Smooth muscle cell (in vitro differentiated cells): ENCODE data around the gene RRP1. TPM values are rescaled to one million over a fixed set of nuclear protein-coding genes. Genes with fewer than 3 reads are reported as not detected.

Experiments used
- DNase-seq: peaks from one replicate; lab custom pipeline; 2025; ENCODE audit not compliant: unreplicated experiment; lab: John Stamatoyannopoulos, UW
- H2AFZ ChIP-seq: fragments of 200-600 bp; sonication (generic); 2 replicates; pipeline ENCODE4 v1.6.0; 2016; ENCODE audit warnings: antibody characterized with exemption, low read depth, mild to moderate bottlenecking
- H3F3A ChIP-seq: fragments of 200-600 bp; sonication (generic); 2 replicates; pipeline ENCODE4 v1.6.0; 2017; ENCODE audit warnings: antibody characterized with exemption, low read depth
- H3K27ac ChIP-seq: fragments of 200-600 bp; sonication (generic); 2 replicates; pipeline ENCODE4 v1.5.1; 2016; ENCODE audit warnings: low read depth, mild to moderate bottlenecking
- H3K27me3 ChIP-seq: fragments of 200-600 bp; sonication (generic); 2 replicates; pipeline ENCODE4 v1.6.1; 2016; ENCODE audit warnings: low read depth, mild to moderate bottlenecking
- H3K36me3 ChIP-seq: fragments of 200-600 bp; sonication (generic); 2 replicates; pipeline ENCODE4 v1.5.1; 2016; ENCODE audit warnings: low read depth
- H3K4me1 ChIP-seq: fragments of 200-600 bp; sonication (generic); 2 replicates; pipeline ENCODE4 v1.5.1; 2016; ENCODE audit warnings: low read depth
- H3K4me2 ChIP-seq: fragments of 200-600 bp; sonication (generic); 2 replicates; pipeline ENCODE4 v1.6.0; 2016; ENCODE audit warnings: mild to moderate bottlenecking
- H3K4me3 ChIP-seq: fragments of 200-600 bp; sonication (generic); 2 replicates; pipeline ENCODE4 v1.5.1; 2016; ENCODE audit warnings: mild to moderate bottlenecking
- H3K79me2 ChIP-seq: fragments of 200-600 bp; sonication (generic); 2 replicates; pipeline ENCODE4 v1.6.0; 2016; ENCODE audit warnings: low read depth, mild to moderate bottlenecking
- H3K9ac ChIP-seq: fragments of 200-600 bp; sonication (generic); 2 replicates; pipeline ENCODE4 v1.6.0; 2016; ENCODE audit warnings: low read depth
- H3K9me3 ChIP-seq: fragments of 200-600 bp; sonication (generic); replicated peaks from 2 replicates; pipeline ENCODE4 v1.5.1; 2016; ENCODE audit warnings: low read depth
- H4K20me1 ChIP-seq: fragments of 200-600 bp; sonication (generic); 2 replicates; pipeline ENCODE4 v1.6.0; 2016; ENCODE audit warnings: low read depth
- CTCF ChIP-seq: fragments of 200-600 bp; sonication (generic); IDR thresholded peaks from 2 replicates; pipeline ENCODE4 v1.5.1; 2017; ENCODE audit warnings: borderline replicate concordance, mild to moderate bottlenecking, antibody characterized with exemption; ENCODE audit not compliant: insufficient read depth, poor library complexity, severe bottlenecking
- WGBS: methylation state at CpG from one replicate; pipeline ENCODE4 v1.1.7; 2016; ENCODE audit warnings: low lambda C conversion rate; 5-methylcytosine and 5-hydroxymethylcytosine counted together
- polyA plus RNA-seq: library from polyadenylated mRNA; unstranded; fragments of >200 nt; fragmentation: Nextera tagmentation; extraction: Ambion mirVana; gene quantifications from 2 replicates; pipeline ENCODE4 v1.2.1, GENCODE V29; 2016
- total RNA-seq: library from RNA; depleted of rRNA; stranded (reverse); fragments of >200 nt; gene quantifications from 2 replicates; pipeline ENCODE4 v1.2.3, GENCODE V29; 2014

Gene RRP1
- total and polyA plus RNA-seq, 2 experiments from 2014 or later, result 11.3 to 17.5 TPM

- no peak overlapping the region for H3K9ac ChIP-seq
- no peaks in the 10 kb centered on the region for H3F3A ChIP-seq
- H3K79me2 ChIP-seq, result no peaks in the 10 kb centered on the region
- H3K27ac ChIP-seq, result no peak overlapping the region
- H3K4me1 ChIP-seq, result no peaks in the 10 kb centered on the region
- H3K36me3 ChIP-seq, result no peaks in the 10 kb centered on the region
- no peaks in the 10 kb centered on the region for H3K9me3 ChIP-seq
- WGBS, result 95% methylated on average over 14 of the region's 14 CpGs
- no peak overlapping the region for H3K4me3 ChIP-seq
- DNase-seq, result no peak
- no peak for TF ChIP-seq CTCF
- H3K4me2 ChIP-seq, result no peak overlapping the region
- H4K20me1 ChIP-seq, result no peaks in the 10 kb centered on the region
- H2AFZ ChIP-seq, result no peak overlapping the region
- H3K27me3 ChIP-seq, result no peaks in the 10 kb centered on the region
These were observed 16.0 kb downstream of the RRP1 start for GRCh38 chr21:43805275-43805800.

GRCh38 chr21:43806017-43806710 is 16.8 kb downstream of the RRP1 start:
- no peak overlapping the region for H2AFZ ChIP-seq

GRCh38 chr21:43808367-43808766 is 19.0 kb downstream of the RRP1 start:
- Histone ChIP-seq H3K36me3 (no peaks in the 10 kb centered on the region), H3K27ac (no peak overlapping the region), H2AFZ (no peak overlapping the region), H3K9ac (no peak overlapping the region), H3K4me2 (no peak overlapping the region), H3K79me2 (no peaks in the 10 kb centered on the region), H3F3A (no peaks in the 10 kb centered on the region), H3K9me3 (no peaks in the 10 kb centered on the region), H3K4me1 (no peaks in the 10 kb centered on the region), H3K4me3 (no peak overlapping the region), H3K27me3 (no peaks in the 10 kb centered on the region), H4K20me1 (no peaks in the 10 kb centered on the region)
- no peak for TF ChIP-seq CTCF
- no peak for DNase-seq
- 91% methylated on average over 18 of the region's 18 CpGs for WGBS

More at GRCh38 chr21:43806017-43806710, 16.8 kb downstream of the RRP1 start:
- Histone ChIP-seq H3K9ac (no peak overlapping the region), H3K27me3 (no peaks in the 10 kb centered on the region), H3K4me2 (no peak overlapping the region), H3K36me3 (no peaks in the 10 kb centered on the region), H3K79me2 (no peaks in the 10 kb centered on the region), H3F3A (no peaks in the 10 kb centered on the region), H3K27ac (no peak overlapping the region), H3K4me3 (no peak overlapping the region), H3K4me1 (no peaks in the 10 kb centered on the region), H4K20me1 (no peaks in the 10 kb centered on the region), H3K9me3 (no peaks in the 10 kb centered on the region)
- TF ChIP-seq CTCF, result no peak
- 96% methylated on average over 21 of the region's 21 CpGs for WGBS
- no peak for DNase-seq

GRCh38 chr21:43808832-43809251 is 19.5 kb downstream of the RRP1 start:
- H3K79me2 ChIP-seq, result no peaks in the 10 kb centered on the region
- TF ChIP-seq CTCF, result no peak
- 90% methylated on average over 22 of the region's 22 CpGs for WGBS
- no peak overlapping the region for H3K9ac ChIP-seq
- no peaks in the 10 kb centered on the region for H4K20me1 ChIP-seq
- no peaks in the 10 kb centered on the region for H3F3A ChIP-seq
- H2AFZ ChIP-seq, result no peak overlapping the region
- H3K36me3 ChIP-seq, result no peaks in the 10 kb centered on the region
- no peaks in the 10 kb centered on the region for H3K4me1 ChIP-seq
- no peaks in the 10 kb centered on the region for H3K9me3 ChIP-seq
- no peak overlapping the region for H3K4me2 ChIP-seq
- DNase-seq, result no peak
- no peak overlapping the region for H3K27ac ChIP-seq
- H3K4me3 ChIP-seq, result no peak overlapping the region
- H3K27me3 ChIP-seq, result no peaks in the 10 kb centered on the region
